ENCODE results near the gene ZNF524. TPM values are rescaled to one million over a fixed set of nuclear protein-coding genes. Genes with fewer than 3 reads are reported as not detected.

Gene ZNF524
- total and polyA plus RNA-seq, 9 of the 15 experiments (the other 6 are each of a cell fraction or from before 2014, with no cell fraction given): 0.08 to 15.6 (median 2.9) TPM

GRCh38 chr19:55599468-55599841 is 633 bp upstream of the ZNF524 start, which contains the start of gene FIZ1 (continued):
- TF ChIP-seq RUNX1 (IDR thresholded peaks at IDR 0.05; ENCODE audit: low read depth) (no peak), ARID3B (CRISPR knock-in tag; IDR thresholded peaks at IDR 0.05; ENCODE audit: borderline replicate concordance) (no peak), CBFA2T2 (conservative IDR thresholded peaks at IDR 0.05) (no peak), NR1H2 (CRISPR knock-in tag; IDR thresholded peaks at IDR 0.05) (no peak), POLR2G (IDR thresholded peaks at IDR 0.05; ENCODE audit: low read depth, low read length) (peak; percentile 51), DIDO1 (tag; IDR thresholded peaks at IDR 0.05; ENCODE audit: low read depth) (no peak), KLF1 (tag; IDR thresholded peaks at IDR 0.05) (no peak), SUPT5H (IDR thresholded peaks at IDR 0.05) (peak; percentile 48; the same call in 1 of the 2 replicates), SRSF9 (IDR thresholded peaks at IDR 0.05; ENCODE audit: borderline replicate concordance, low read depth, low read length) (no peak), EWSR1 (IDR thresholded peaks at IDR 0.05; ENCODE audit: borderline replicate concordance, low read depth, partially characterized antibody) (no peak), NEUROD1 (IDR thresholded peaks at IDR 0.05; ENCODE audit: borderline replicate concordance, low read depth, low read length, partially characterized antibody) (no peak), RBM25 (IDR thresholded peaks at IDR 0.05; ENCODE audit: low read depth, low read length, severe bottlenecking) (no peak), ZNF655 (CRISPR knock-in tag; IDR thresholded peaks at IDR 0.05) (no peak), HNRNPLL (IDR thresholded peaks at IDR 0.05; ENCODE audit: low read depth, low read length, poor library complexity, severe bottlenecking) (no peak), L3MBTL2 (IDR thresholded peaks at IDR 0.05) (no peak; the same call in 1 of the 2 replicates), RBM14 (IDR thresholded peaks at IDR 0.05; ENCODE audit: borderline replicate concordance, insufficient read depth, low read depth, low read length) (no peak), ELF2 (CRISPR knock-in tag; IDR thresholded peaks at IDR 0.05) (no peak), ZBED1 (IDR thresholded peaks at IDR 0.05) (no peak), POLR2A (conservative IDR thresholded peaks at IDR 0.05) (peak; percentile 77), ZNF699 (CRISPR knock-in tag; IDR thresholded peaks at IDR 0.05; ENCODE audit: insufficient replicate concordance) (no peak), KLF16 (IDR thresholded peaks at IDR 0.05) (no peak), GATA2 (CRISPR knock-in tag; IDR thresholded peaks at IDR 0.05) (no peak)
- TF ChIP-seq, protein P1, sequence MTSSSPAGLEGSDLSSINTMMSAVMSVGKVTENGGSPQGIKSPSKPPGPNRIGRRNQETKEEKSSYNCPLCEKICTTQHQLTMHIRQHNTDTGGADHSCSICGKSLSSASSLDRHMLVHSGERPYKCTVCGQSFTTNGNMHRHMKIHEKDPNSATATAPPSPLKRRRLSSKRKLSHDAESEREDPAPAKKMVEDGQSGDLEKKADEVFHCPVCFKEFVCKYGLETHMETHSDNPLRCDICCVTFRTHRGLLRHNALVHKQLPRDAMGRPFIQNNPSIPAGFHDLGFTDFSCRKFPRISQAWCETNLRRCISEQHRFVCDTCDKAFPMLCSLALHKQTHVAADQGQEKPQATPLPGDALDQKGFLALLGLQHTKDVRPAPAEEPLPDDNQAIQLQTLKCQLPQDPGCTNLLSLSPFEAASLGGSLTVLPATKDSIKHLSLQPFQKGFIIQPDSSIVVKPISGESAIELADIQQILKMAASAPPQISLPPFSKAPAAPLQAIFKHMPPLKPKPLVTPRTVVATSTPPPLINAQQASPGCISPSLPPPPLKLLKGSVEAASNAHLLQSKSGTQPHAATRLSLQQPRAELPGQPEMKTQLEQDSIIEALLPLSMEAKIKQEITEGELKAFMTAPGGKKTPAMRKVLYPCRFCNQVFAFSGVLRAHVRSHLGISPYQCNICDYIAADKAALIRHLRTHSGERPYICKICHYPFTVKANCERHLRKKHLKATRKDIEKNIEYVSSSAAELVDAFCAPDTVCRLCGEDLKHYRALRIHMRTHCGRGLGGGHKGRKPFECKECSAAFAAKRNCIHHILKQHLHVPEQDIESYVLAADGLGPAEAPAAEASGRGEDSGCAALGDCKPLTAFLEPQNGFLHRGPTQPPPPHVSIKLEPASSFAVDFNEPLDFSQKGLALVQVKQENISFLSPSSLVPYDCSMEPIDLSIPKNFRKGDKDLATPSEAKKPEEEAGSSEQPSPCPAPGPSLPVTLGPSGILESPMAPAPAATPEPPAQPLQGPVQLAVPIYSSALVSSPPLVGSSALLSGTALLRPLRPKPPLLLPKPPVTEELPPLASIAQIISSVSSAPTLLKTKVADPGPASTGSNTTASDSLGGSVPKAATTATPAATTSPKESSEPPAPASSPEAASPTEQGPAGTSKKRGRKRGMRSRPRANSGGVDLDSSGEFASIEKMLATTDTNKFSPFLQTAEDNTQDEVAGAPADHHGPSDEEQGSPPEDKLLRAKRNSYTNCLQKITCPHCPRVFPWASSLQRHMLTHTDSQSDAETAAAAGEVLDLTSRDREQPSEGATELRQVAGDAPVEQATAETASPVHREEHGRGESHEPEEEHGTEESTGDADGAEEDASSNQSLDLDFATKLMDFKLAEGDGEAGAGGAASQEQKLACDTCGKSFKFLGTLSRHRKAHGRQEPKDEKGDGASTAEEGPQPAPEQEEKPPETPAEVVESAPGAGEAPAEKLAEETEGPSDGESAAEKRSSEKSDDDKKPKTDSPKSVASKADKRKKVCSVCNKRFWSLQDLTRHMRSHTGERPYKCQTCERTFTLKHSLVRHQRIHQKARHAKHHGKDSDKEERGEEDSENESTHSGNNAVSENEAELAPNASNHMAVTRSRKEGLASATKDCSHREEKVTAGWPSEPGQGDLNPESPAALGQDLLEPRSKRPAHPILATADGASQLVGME (CRISPR knock-in tag; IDR thresholded peaks at IDR 0.05): no peak
